Stimulated activated CD8-positive, alpha-beta memory T cell treated with anti-CD3 and anti-CD28 coated beads, Interleukin-2, amount 100 ng/mL, for 1 hour (primary cell): ENCODE data around the gene CTDSP1.

Experiments used
- DNase-seq, 2 donors: peaks; one replicate each; pipeline ENCODE4 v3.0.0-alpha.2; 2020; ENCODE audit warnings: low read depth in 2 of 2

The CTDSP1 gene

DNA sequence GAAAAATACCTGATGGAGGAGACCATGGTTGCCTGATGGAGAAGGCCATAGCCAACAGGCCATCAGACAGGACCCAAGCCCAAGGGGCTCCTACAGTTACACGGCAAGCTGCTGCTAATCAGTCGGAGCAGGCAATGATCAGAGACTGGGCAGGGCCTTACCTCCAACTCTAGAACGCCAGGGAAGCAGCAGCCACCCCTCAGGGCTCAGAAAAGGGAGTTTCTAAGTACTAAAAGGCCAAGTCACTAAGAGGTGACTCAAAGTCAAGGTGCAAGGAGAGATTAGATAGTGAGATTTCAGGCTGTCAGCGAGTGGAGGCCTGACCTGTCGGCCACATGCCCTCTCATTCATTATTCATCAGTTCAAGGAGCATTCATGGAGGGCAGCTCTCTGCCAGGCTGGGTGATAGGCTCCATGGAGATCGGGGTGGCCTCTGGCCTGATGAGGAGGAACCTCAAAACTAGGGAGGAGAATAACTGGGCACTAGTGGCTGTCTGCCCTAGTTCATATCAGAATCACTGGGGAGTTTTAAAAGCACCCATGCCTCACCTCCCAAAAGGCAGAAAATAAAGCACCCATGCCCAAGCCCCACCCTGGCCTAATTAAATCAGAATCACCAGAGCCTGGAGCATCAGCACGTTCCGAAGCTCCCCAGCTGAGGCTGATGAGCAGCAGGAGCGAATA lies 22.9 kb downstream of the CTDSP1 start:
- DNase-seq, result no peak

- no peak for DNase-seq
These were observed 23.9 kb downstream of the CTDSP1 start for GRCh38 chr2:218423584-218423983.

- no peak for DNase-seq
These were observed 25.9 kb downstream of the CTDSP1 start for GRCh38 chr2:218425531-218425930.

- no peak for DNase-seq
These were observed 28.1 kb downstream of the CTDSP1 start for GRCh38 chr2:218427741-218428140.

GRCh38 chr2:218428846-218429558 lies 29.3 kb downstream of the CTDSP1 start:
- DNase-seq, result no peak

GRCh38 chr2:218429911-218430692 lies 30.4 kb downstream of the CTDSP1 start:
- DNase-seq, result no peak

- DNase-seq, result no peak
These were observed 31.1 kb downstream of the CTDSP1 start for GRCh38 chr2:218430721-218431120.

- no peak for DNase-seq
These were observed 32.2 kb downstream of the CTDSP1 start for GRCh38 chr2:218431878-218432277.

DNA sequence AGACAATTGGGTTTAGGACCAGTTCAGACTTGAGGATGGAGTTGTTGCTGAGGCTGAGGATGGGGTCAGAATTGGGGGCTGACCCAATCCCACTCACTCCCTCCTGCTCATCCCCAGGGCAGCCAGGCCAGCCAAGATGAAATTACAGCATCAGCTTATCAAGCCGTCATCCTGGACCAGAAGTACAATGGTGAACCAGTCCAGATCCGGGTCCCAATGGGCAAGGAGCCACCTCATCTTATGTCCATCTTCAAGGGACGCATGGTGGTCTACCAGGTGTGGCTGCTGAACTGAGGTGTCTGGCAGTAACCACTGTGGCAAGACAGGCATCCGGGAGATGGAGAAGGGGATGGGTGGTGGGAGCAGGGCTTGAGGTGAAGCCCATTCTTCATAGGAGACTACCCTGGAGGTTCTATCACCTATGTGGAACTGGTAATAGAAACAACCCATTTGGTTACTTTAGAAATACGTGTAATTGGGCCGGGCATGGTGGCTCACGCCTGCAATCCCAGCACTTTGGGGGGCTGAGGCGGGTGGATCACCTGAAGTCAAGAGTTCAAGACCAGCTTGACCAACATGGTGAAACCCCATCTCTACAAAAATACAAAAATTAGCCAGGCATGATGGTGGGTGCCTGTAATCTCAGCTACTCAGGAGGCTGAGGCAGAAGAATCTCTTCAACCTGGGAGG lies 33.2 kb downstream of the CTDSP1 start:
- DNase-seq, result no peak

DNA sequence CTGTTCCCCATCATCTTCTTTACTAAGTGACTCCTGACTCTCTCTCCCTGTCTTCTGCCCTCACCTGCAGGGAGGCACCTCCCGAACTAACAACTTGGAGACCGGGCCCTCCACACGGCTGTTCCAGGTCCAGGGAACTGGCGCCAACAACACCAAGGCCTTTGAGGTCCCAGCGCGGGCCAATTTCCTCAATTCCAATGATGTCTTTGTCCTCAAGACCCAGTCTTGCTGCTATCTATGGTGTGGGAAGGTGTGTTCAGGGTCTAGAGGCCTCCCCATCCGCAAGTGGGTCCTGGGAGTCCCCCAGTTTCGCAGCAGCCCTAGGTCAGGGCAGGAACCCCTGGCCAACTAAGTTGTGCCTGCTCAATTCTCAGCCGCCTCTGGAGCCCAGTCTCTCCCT lies 34.8 kb downstream of the CTDSP1 start:
- DNase-seq, result no peak

DNA sequence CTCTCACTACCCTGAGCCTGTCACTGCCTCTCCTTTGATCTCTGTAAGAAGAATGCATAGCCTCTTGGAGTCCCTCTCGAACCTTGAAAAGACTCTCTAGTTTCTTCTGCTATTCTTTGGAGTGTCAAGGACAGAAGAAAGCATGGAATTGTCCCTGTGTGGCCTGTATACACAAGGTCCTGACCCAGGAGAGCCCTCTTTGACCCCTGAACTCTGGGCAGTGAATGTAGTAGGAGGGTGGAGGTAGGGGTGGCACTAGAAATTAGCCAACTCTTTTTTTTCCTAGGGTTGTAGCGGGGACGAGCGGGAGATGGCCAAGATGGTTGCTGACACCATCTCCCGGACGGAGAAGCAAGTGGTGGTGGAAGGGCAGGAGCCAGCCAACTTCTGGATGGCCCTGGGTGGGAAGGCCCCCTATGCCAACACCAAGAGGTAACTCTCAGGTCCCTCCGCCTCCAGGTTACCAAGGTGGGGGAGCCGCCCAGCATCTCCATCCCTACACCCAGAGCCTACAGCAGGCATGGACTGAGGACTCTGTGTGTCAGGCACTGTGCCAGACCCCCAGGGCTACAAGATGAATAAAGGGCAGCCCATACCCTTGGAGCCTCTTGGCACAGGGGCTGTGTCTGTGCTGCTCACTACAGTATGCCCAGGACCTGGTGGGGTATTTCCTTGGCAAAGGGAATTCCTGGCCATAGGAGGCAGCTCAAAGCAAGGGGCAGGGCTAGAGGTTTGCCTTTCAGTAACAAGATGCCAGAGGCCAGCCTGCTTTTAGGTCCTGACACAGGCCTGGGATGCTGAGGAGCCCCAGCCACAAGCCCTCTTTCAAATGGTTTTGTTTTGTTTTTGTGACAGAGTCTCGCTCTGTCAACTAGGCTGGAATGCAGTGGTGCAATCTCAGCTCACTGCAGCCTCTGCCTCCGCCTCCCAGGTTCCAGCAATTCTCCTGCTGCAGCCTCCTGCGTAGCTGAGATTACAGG lies 35.6 kb downstream of the CTDSP1 start:
- no peak for DNase-seq

GRCh38 chr2:218436992-218437391 lies 37.3 kb downstream of the CTDSP1 start:
- no peak for DNase-seq

GRCh38 chr2:218437969-218438368 lies 38.3 kb downstream of the CTDSP1 start:
- DNase-seq, result no peak

GRCh38 chr2:218438596-218438995 lies 38.9 kb downstream of the CTDSP1 start:
- no peak for DNase-seq

DNA sequence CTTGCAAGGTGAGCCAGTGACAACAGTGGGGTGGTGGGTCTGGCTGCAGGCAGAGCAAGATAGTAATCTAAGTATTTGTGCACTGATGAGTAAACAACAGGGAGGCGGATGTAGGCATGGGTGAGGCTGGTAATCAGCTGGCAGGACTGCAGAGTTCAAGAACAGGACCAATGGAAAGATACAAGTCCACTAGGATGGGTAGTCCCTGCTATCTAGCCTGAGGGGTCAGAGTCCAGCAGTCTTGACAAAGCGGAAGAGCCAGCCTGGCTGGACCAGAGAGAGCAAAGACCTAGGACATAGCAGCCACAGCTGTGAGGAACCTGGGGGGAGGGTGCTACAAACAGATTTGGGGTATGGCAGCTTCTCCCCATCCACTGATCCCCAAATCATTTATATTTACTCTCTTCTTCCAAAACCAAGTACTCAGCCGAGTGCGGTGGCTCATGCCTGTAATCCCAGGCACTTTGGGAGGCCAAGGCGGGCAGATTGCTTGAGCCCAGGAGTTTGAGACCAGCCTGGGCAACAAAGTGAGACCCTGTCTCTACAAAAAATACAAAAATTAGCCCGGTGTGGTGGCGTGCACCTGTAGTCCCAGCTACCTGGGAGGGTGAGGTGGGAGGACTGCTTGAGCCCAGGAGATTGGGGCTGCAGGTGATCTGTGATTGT lies 45.2 kb downstream of the CTDSP1 start:
- DNase-seq, result no peak

GRCh38 chr2:218445602-218446001 lies 45.9 kb downstream of the CTDSP1 start:
- no peak for DNase-seq

- no peak for DNase-seq
These were observed 46.9 kb downstream of the CTDSP1 start for GRCh38 chr2:218446547-218446946.

GRCh38 chr2:218447072-218447471 lies 47.4 kb downstream of the CTDSP1 start:
- no peak for DNase-seq

DNA sequence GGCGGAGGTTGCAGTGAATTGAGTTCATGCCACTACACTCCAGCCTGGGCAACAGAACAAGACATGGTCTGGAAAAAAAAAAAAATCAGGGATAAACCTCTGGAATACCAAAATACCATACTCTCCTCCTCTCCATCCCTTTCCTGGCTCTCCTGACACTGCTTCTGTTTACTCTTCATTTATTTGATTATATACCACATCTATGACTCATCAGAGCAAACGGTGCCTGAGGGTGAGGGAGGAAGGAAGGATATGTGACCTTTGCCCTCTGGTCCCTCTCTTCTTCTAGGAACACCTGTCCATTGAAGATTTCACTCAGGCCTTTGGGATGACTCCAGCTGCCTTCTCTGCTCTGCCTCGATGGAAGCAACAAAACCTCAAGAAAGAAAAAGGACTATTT lies 49.3 kb downstream of the CTDSP1 start:
- no peak for DNase-seq

- DNase-seq, result no peak
These were observed 52.4 kb downstream of the CTDSP1 start for GRCh38 chr2:218452079-218452478.
